Measurements from ENCODE around the gene APP.

DNA sequence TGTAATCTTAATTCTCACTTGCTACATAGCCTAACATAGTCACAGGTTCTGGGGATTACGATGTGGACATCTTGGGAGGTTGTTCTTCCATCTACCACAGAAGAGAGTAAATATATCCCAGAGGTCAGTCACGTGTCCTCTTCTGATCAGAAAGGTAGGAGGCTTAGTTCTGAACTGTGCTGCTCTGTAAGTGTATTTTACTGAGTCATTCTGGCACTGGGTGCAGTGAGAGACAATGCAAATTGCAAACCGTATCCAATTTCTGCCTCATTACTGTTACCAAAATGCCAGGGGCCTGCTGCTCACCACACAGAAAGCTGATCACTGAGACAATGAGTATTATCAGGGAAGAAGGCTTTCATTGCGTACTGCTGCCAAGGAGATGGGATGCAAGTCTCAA lies 331.8 kb downstream of the APP start:
- TF ChIP-seq, protein P1, sequence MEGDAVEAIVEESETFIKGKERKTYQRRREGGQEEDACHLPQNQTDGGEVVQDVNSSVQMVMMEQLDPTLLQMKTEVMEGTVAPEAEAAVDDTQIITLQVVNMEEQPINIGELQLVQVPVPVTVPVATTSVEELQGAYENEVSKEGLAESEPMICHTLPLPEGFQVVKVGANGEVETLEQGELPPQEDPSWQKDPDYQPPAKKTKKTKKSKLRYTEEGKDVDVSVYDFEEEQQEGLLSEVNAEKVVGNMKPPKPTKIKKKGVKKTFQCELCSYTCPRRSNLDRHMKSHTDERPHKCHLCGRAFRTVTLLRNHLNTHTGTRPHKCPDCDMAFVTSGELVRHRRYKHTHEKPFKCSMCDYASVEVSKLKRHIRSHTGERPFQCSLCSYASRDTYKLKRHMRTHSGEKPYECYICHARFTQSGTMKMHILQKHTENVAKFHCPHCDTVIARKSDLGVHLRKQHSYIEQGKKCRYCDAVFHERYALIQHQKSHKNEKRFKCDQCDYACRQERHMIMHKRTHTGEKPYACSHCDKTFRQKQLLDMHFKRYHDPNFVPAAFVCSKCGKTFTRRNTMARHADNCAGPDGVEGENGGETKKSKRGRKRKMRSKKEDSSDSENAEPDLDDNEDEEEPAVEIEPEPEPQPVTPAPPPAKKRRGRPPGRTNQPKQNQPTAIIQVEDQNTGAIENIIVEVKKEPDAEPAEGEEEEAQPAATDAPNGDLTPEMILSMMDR (IDR thresholded peaks at IDR 0.05): no peak
- TF ChIP-seq POLR2A (IDR thresholded peaks at IDR 0.05): no peak
